Muscle layer of duodenum (tissue), 2 donors: Measurements from ENCODE around the gene PTPRZ1.

Experiments used
- H3K27ac ChIP-seq: one replicate; pipeline ENCODE4 v1.7.0; 2013; ENCODE audit warnings: mild to moderate bottlenecking, low read length
- H3K27me3 ChIP-seq: one replicate; pipeline ENCODE4 v1.7.0; 2013; ENCODE audit warnings: low read depth, mild to moderate bottlenecking, control low read depth, low read length
- H3K36me3 ChIP-seq, 2 donors: one replicate each; pipeline ENCODE4 v1.7.0; 2013; ENCODE audit warnings: low read length in 2 of 2, control low read depth in 1 of 2, mild to moderate bottlenecking in 1 of 2; ENCODE audit not compliant: insufficient read depth in 2 of 2, control insufficient read depth in 1 of 2
- H3K4me1 ChIP-seq, 2 donors: one replicate each; pipeline ENCODE4 v1.7.0; 2013; ENCODE audit warnings: low read length in 2 of 2, mild to moderate bottlenecking in 2 of 2, control low read depth in 1 of 2, moderate library complexity in 1 of 2; ENCODE audit not compliant: insufficient read depth in 2 of 2, control insufficient read depth in 1 of 2
- H3K4me3 ChIP-seq, 2 donors: one replicate each; pipeline ENCODE4 v1.7.0; 2013; ENCODE audit warnings: low read length in 2 of 2, low read depth in 1 of 2, mild to moderate bottlenecking in 1 of 2
- H3K9me3 ChIP-seq, 2 donors: one replicate each; pipeline ENCODE4 v1.7.0; 2013; ENCODE audit warnings: low read length in 2 of 2, control low read depth in 1 of 2, mild to moderate bottlenecking in 1 of 2; ENCODE audit not compliant: control insufficient read depth in 1 of 2
- donor health status: healthy.

The PTPRZ1 gene

GRCh38 chr7:122013630-122014029 is 140.7 kb downstream of the PTPRZ1 start:
- no peaks in the 10 kb centered on the region for H3K36me3 ChIP-seq
- no peak overlapping the region for H3K27ac ChIP-seq
- H3K4me1 ChIP-seq: no peaks in the 10 kb centered on the region
- H3K27me3 ChIP-seq: no peaks in the 10 kb centered on the region
- no peaks in the 10 kb centered on the region for H3K9me3 ChIP-seq
- H3K4me3 ChIP-seq: no peak overlapping the region

GRCh38 chr7:122014697-122015096 is 141.7 kb downstream of the PTPRZ1 start:
- Histone ChIP-seq H3K4me1 (no peaks in the 10 kb centered on the region), H3K27ac (no peak overlapping the region), H3K36me3 (no peaks in the 10 kb centered on the region), H3K27me3 (no peaks in the 10 kb centered on the region), H3K4me3 (no peak overlapping the region), H3K9me3 (no peaks in the 10 kb centered on the region)

DNA sequence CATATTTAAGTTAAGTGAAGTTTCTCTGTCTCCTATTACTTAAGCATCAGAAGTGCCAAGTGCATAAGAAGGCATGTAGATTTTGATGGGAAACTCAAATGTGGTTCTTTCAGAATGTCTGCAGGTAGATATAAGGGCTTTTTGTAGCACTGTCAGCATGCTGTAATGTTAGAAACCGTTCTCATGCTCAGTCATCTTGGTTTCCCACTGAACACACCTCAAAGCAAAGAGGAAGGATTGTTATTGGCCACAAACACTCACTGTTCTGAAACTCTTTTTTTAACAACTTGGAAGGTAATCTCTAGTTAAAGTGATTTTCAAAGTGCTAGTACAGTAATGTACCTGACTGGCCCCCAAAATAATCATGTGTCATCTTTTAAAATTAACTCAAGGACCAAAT is 145.1 kb downstream of the PTPRZ1 start:
- no peak overlapping the region for H3K27ac ChIP-seq
- H3K36me3 ChIP-seq: no peaks in the 10 kb centered on the region
- no peaks in the 10 kb centered on the region for H3K9me3 ChIP-seq
- no peaks in the 10 kb centered on the region for H3K27me3 ChIP-seq
- H3K4me3 ChIP-seq: no peak overlapping the region
- no peaks in the 10 kb centered on the region for H3K4me1 ChIP-seq

GRCh38 chr7:122027058-122027457 is 154.1 kb downstream of the PTPRZ1 start:
- no peaks in the 10 kb centered on the region for H3K27me3 ChIP-seq
- no peaks in the 10 kb centered on the region for H3K36me3 ChIP-seq
- no peak overlapping the region for H3K27ac ChIP-seq
- H3K4me1 ChIP-seq: no peaks in the 10 kb centered on the region
- H3K4me3 ChIP-seq: no peak overlapping the region
- H3K9me3 ChIP-seq: no peaks in the 10 kb centered on the region

DNA sequence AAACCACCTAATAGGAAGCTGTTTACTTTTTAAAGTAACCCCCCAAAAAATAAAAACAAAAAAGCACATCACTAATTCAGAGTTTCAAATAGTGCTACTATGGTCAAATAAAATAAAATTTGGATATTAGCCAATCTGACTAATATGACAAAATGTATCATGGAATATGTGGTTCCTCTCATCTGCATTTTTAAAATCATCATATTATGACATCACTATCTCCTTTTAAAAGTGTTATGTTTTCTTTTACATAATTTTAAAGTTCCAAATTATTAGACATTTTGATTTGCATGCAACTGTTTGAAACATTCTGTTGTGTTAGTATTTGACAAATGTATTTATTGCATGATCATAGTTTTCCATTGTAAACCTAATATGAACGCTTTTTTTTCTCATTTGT is 160.7 kb downstream of the PTPRZ1 start:
- H3K27me3 ChIP-seq: no peaks in the 10 kb centered on the region
- H3K27ac ChIP-seq: no peak overlapping the region
- no peaks in the 10 kb centered on the region for H3K36me3 ChIP-seq
- H3K9me3 ChIP-seq: no peaks in the 10 kb centered on the region
- H3K4me1 ChIP-seq: no peaks in the 10 kb centered on the region
- no peak overlapping the region for H3K4me3 ChIP-seq

- no peaks in the 10 kb centered on the region for H3K27me3 ChIP-seq
- H3K4me1 ChIP-seq: no peaks in the 10 kb centered on the region
- no peaks in the 10 kb centered on the region for H3K9me3 ChIP-seq
- H3K36me3 ChIP-seq: no peaks in the 10 kb centered on the region
- H3K27ac ChIP-seq: no peak overlapping the region
- H3K4me3 ChIP-seq: no peak overlapping the region
These were observed 162.9 kb downstream of the PTPRZ1 start for GRCh38 chr7:122035876-122036275.

DNA sequence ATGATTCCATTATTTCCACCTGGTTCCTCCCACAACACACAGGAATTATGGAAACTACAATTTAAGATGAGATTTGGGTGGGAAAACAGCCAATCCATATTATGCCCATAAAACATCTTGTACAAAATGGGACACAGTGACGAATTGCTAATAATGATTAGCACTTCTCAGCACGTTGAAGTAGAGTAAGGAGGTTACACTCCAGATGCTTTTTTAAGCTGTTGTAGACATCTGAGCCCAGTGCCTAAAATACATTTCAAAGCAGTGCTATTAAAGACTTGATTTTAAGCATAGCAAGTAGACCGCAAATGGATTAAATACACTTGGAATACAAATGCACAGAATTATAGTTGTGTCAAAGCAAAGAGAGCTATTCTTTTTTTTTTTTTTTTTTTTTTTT is 165.2 kb downstream of the PTPRZ1 start:
- Histone ChIP-seq H3K27ac (no peak overlapping the region), H3K4me1 (no peaks in the 10 kb centered on the region), H3K36me3 (no peaks in the 10 kb centered on the region), H3K4me3 (no peak overlapping the region), H3K27me3 (no peaks in the 10 kb centered on the region), H3K9me3 (no peaks in the 10 kb centered on the region)

GRCh38 chr7:122038904-122039303 is 165.9 kb downstream of the PTPRZ1 start:
- no peak overlapping the region for H3K4me3 ChIP-seq
- no peaks in the 10 kb centered on the region for H3K36me3 ChIP-seq

GRCh38 chr7:122040147-122040546 is 167.2 kb downstream of the PTPRZ1 start:
- H3K4me1 ChIP-seq: no peaks in the 10 kb centered on the region
- no peak overlapping the region for H3K27ac ChIP-seq
- H3K36me3 ChIP-seq: no peaks in the 10 kb centered on the region
- no peaks in the 10 kb centered on the region for H3K9me3 ChIP-seq
- no peak overlapping the region for H3K4me3 ChIP-seq
- H3K27me3 ChIP-seq: no peaks in the 10 kb centered on the region

More at GRCh38 chr7:122038904-122039303, 165.9 kb downstream of the PTPRZ1 start:
- H3K27ac ChIP-seq: no peak overlapping the region
- H3K4me1 ChIP-seq: no peaks in the 10 kb centered on the region
- no peaks in the 10 kb centered on the region for H3K9me3 ChIP-seq
- H3K27me3 ChIP-seq: no peaks in the 10 kb centered on the region

- no peak overlapping the region for H3K27ac ChIP-seq
- no peaks in the 10 kb centered on the region for H3K9me3 ChIP-seq
- H3K4me3 ChIP-seq: no peak overlapping the region
- H3K36me3 ChIP-seq: no peaks in the 10 kb centered on the region
- no peaks in the 10 kb centered on the region for H3K27me3 ChIP-seq
- no peaks in the 10 kb centered on the region for H3K4me1 ChIP-seq
These were observed 173.4 kb downstream of the PTPRZ1 start for GRCh38 chr7:122046402-122046801.

DNA sequence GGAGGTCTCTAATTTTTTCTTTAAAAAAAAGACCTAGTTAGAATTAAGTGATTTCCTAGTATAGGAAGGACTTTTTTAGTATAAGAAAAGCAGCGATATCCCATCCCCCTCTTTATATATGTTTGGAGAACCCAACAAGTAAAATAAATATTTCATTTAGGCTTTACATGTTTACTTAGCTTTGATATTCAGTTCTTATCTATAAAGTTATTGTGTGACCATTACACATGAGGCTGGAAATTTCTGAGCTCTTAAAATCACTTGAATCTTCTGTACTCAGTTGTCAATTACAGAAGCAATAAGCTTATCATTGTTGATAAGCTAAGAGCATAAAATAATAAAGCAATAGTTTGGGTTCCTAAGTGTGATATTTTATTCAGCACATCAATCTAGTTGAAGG is 181.4 kb downstream of the PTPRZ1 start:
- Histone ChIP-seq H3K4me3 (no peak overlapping the region), H3K4me1 (no peaks in the 10 kb centered on the region), H3K27me3 (no peaks in the 10 kb centered on the region), H3K9me3 (no peaks in the 10 kb centered on the region), H3K36me3 (no peaks in the 10 kb centered on the region), H3K27ac (no peak overlapping the region)

DNA sequence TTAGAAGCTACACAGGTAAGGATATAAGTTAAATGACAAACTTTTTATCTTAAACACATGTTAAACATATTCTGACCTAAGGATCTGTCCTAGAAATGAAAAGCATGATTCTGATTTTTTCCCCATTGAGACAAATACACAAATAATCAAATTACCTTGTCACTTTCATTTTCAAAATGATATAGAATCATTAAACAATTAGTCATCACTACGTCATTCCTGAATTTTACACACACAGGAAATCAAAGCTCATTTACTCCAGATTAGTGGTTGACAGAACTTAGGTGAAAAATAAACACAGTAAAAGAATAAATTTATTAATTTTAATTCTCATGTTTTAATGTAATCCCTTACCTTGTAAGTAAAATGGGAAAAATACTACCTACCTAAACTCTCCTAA is 182.1 kb downstream of the PTPRZ1 start:
- no peaks in the 10 kb centered on the region for H3K9me3 ChIP-seq
- H3K36me3 ChIP-seq: no peaks in the 10 kb centered on the region
- H3K27me3 ChIP-seq: no peaks in the 10 kb centered on the region
- no peak overlapping the region for H3K27ac ChIP-seq
- no peak overlapping the region for H3K4me3 ChIP-seq
- H3K4me1 ChIP-seq: no peaks in the 10 kb centered on the region
